GM18870 (cell line): ENCODE results near the gene CNTNAP2.

ENCODE experiments used
- ATAC-seq: cut with Tn5 transposase; IDR thresholded peaks from one replicate; pipeline ENCODE4 v1.9.1; 2021; ENCODE audit warnings: moderate library complexity; ENCODE audit not compliant: unreplicated experiment

CNTNAP2 gene

GRCh38 chr7:146736446-146737190, 620.0 kb downstream of the CNTNAP2 start:
- no peak for ATAC-seq

- ATAC-seq = no peak
Measured at GRCh38 chr7:146740039-146740438, 623.4 kb downstream of the CNTNAP2 start.

GRCh38 chr7:146741911-146742310, 625.3 kb downstream of the CNTNAP2 start:
- no peak for ATAC-seq

- ATAC-seq = no peak
Measured at GRCh38 chr7:146754385-146754784, 637.8 kb downstream of the CNTNAP2 start.

GRCh38 chr7:146755585-146755984, 639.0 kb downstream of the CNTNAP2 start:
- ATAC-seq = no peak

- no peak for ATAC-seq
Measured at GRCh38 chr7:146764458-146764857, 647.9 kb downstream of the CNTNAP2 start.

- ATAC-seq = no peak
Measured at GRCh38 chr7:146768957-146769356, 652.4 kb downstream of the CNTNAP2 start.

GRCh38 chr7:146772601-146773000, 656.0 kb downstream of the CNTNAP2 start:
- no peak for ATAC-seq

GRCh38 chr7:146773506-146773905, 656.9 kb downstream of the CNTNAP2 start:
- no peak for ATAC-seq

GRCh38 chr7:146781352-146782116, 664.9 kb downstream of the CNTNAP2 start:
- ATAC-seq = no peak

GRCh38 chr7:146787266-146787665, 670.7 kb downstream of the CNTNAP2 start:
- ATAC-seq = no peak

GRCh38 chr7:146788008-146788407, 671.4 kb downstream of the CNTNAP2 start:
- ATAC-seq = no peak

GRCh38 chr7:146791344-146792285, 675.0 kb downstream of the CNTNAP2 start:
- no peak for ATAC-seq

GRCh38 chr7:146804620-146805019, 688.0 kb downstream of the CNTNAP2 start:
- no peak for ATAC-seq

GRCh38 chr7:146805082-146805481, 688.5 kb downstream of the CNTNAP2 start:
- ATAC-seq = no peak

GRCh38 chr7:146826329-146826728, 709.7 kb downstream of the CNTNAP2 start:
- no peak for ATAC-seq

- ATAC-seq = no peak
Measured at GRCh38 chr7:146830686-146831085, 714.1 kb downstream of the CNTNAP2 start.

GRCh38 chr7:146831875-146832274, 715.3 kb downstream of the CNTNAP2 start:
- no peak for ATAC-seq

GRCh38 chr7:146844405-146844804, 727.8 kb downstream of the CNTNAP2 start:
- no peak for ATAC-seq

GRCh38 chr7:146858690-146859089, 742.1 kb downstream of the CNTNAP2 start:
- ATAC-seq = no peak

GRCh38 chr7:146861701-146862100, 745.1 kb downstream of the CNTNAP2 start:
- no peak for ATAC-seq
